Esophagus muscularis mucosa (tissue), 3 donors: ENCODE results near the gene PFKL.

Experiments
- CTCF ChIP-seq, 3 experiments: fragments of 200-600 bp in 2 of 3; fragments of 450-650 bp in 1 of 3; sonication (generic) in 2 of 3; IDR thresholded peaks; one replicate each; pipeline ENCODE4 v1.5.1; 2017 to 2019; ENCODE audit warnings: antibody characterized with exemption in 3 of 3, mild to moderate bottlenecking in 2 of 3, moderate library complexity in 1 of 3
- EP300 ChIP-seq: sonication (generic); formaldehyde crosslinking; IDR thresholded peaks from one replicate; pipeline ENCODE4 v1.6.1; 2017; ENCODE audit warnings: antibody characterized with exemption

GRCh38 chr21:44320847-44321246, 21.0 kb downstream of the PFKL start:
- TF ChIP-seq EP300, result no peak
- no peak for TF ChIP-seq CTCF (IDR thresholded peaks at IDR 0.05)
